Hepatic stellate cell (primary cell): Measurements from ENCODE around the gene SHE.

ENCODE experiments used
- DNase-seq: peaks from one replicate; pipeline ENCODE4 v3.0.0; 2011; ENCODE audit warnings: low spot score

SHE gene

GRCh38 chr1:154445040-154445472 lies 57.2 kb downstream of the SHE start:
- peak; percentile 94 for DNase-seq

GRCh38 chr1:154443274-154444013 lies 58.8 kb downstream of the SHE start:
- no peak for DNase-seq

GRCh38 chr1:154442006-154442740 lies 60.0 kb downstream of the SHE start:
- peak; percentile 67 for DNase-seq

GRCh38 chr1:154441241-154441888 lies 60.8 kb downstream of the SHE start:
- no peak for DNase-seq

- DNase-seq, result no peak
These were observed 62.0 kb downstream of the SHE start for GRCh38 chr1:154440036-154440804.

GRCh38 chr1:154436433-154436832 lies 65.8 kb downstream of the SHE start:
- no peak for DNase-seq

- DNase-seq, result no peak
These were observed 66.5 kb downstream of the SHE start for GRCh38 chr1:154435599-154436200.

- peak; percentile 74 for DNase-seq
These were observed 67.7 kb downstream of the SHE start for GRCh38 chr1:154434346-154435085.

GRCh38 chr1:154433161-154433764 lies 68.9 kb downstream of the SHE start:
- DNase-seq, result no peak

GRCh38 chr1:154431586-154432373 lies 70.4 kb downstream of the SHE start:
- peak; percentile 85 for DNase-seq

- no peak for DNase-seq
These were observed 71.3 kb downstream of the SHE start for GRCh38 chr1:154430903-154431302.

GRCh38 chr1:154429841-154430611 lies 72.2 kb downstream of the SHE start:
- DNase-seq, result no peak
